Epithelial cell of proximal tubule (primary cell): ENCODE data around the gene PLCB1. TPM values are rescaled to one million over a fixed set of nuclear protein-coding genes. Genes with fewer than 3 reads are reported as not detected.

Experiments
- DNase-seq: peaks from one replicate; pipeline ENCODE4 v3.0.0-alpha.2; 2011; ENCODE audit warnings: low read depth
- H3K4me3 ChIP-seq: 2 replicates; pipeline ENCODE4 v1.5.1; 2011; ENCODE audit warnings: low read depth, mild to moderate bottlenecking, low read length
- total RNA-seq: library from RNA; depleted of rRNA; stranded (reverse); fragments of >200 nt; gene quantifications from 2 replicates; pipeline ENCODE4 v1.2.3, GENCODE V29; 2015
- TF ChIP-seq, protein P1 (sequence below): conservative IDR thresholded peaks from 2 replicates; pipeline ENCODE4 v1.5.1; 2012; ENCODE audit warnings: low read depth, mild to moderate bottlenecking, low read length

Gene PLCB1
- total RNA-seq, 1 donor from 2014 or later: 2.2 TPM

DNA sequence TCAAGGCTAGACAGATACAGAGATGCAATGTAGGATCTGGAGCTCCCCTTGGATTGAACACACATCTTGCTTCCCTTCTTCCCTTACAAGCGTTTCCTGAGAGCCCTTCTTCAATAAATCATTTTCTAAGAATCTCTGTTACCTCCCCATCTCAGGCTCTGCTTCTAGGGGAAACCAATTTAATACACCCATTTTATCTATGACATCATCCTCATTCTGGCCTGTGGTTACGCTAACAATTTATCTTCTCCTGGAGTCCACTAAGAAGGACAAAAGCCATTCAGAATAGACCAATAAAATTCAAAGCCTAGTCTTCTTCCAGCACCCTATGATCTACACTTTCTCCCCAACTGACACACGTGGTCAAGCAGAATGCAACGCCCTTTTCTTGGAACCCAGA, 390.1 kb downstream of the PLCB1 start:
- TF ChIP-seq, protein P1, sequence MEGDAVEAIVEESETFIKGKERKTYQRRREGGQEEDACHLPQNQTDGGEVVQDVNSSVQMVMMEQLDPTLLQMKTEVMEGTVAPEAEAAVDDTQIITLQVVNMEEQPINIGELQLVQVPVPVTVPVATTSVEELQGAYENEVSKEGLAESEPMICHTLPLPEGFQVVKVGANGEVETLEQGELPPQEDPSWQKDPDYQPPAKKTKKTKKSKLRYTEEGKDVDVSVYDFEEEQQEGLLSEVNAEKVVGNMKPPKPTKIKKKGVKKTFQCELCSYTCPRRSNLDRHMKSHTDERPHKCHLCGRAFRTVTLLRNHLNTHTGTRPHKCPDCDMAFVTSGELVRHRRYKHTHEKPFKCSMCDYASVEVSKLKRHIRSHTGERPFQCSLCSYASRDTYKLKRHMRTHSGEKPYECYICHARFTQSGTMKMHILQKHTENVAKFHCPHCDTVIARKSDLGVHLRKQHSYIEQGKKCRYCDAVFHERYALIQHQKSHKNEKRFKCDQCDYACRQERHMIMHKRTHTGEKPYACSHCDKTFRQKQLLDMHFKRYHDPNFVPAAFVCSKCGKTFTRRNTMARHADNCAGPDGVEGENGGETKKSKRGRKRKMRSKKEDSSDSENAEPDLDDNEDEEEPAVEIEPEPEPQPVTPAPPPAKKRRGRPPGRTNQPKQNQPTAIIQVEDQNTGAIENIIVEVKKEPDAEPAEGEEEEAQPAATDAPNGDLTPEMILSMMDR: no peak
- no peak overlapping the region for H3K4me3 ChIP-seq
- DNase-seq: no peak

DNA sequence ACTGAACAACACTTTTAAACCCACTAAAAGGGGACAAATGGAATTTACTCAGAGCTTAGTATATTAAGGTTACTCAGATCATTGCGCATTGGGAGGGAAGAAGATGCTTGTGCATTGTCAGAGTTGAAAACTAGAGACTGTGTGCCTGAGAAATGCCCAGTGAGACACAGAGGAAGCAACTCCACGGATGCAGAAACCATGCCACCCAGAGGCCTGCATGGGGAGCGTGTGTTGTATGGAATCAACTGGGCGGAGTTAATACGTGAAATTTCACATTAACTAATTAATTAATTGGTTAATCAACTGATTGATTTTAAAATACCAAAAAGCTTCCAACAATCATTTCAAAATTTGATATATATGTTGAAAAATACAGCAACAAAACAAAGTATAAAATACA, 391.6 kb downstream of the PLCB1 start:
- TF ChIP-seq, protein P1: peak; percentile 48
- DNase-seq: no peak
- H3K4me3 ChIP-seq: no peak overlapping the region

DNA sequence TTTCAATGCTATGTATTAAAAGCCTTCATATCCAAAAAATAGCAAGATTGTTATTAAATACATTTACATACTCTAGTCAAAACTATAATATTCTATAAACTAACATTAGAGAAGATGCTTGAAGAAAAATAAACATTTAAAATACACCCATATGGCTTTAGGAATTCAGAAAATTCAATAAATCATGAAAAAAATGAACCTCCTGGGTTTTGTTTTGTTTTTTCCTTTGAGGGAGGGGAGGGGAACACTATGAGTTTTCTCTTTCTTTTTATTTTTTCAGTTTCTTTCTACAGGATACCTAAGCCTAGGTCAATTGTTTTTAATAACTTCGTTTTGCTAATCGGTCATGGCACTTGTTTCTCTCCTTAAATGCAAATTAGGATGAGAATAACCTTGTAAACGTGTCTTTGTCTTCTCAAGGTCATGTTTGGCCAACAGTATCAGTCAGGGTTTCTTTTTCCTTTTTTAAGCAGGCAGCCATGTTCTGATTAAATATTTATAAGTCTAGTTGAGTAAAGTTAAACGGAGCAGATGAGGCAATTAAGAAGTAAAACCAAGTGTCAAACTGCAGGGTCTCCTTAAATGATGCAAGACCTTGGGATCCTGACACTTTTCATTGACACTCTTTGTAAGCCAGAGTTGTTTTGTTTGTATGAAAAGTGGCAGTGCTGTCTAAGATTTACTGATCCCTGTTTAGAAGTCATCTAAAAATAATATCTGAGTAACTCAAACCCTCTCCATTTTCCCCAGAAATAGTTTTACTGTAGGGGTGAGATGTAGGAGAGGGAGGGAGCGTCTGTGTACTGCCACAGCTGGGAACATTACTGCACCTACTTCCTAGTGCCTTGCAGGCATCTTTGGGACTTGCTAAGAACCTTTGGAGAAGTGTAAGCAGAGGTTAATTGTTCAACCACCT, 392.3 kb downstream of the PLCB1 start:
- DNase-seq: no peak
- TF ChIP-seq, protein P1: no peak
- H3K4me3 ChIP-seq: no peak overlapping the region

DNA sequence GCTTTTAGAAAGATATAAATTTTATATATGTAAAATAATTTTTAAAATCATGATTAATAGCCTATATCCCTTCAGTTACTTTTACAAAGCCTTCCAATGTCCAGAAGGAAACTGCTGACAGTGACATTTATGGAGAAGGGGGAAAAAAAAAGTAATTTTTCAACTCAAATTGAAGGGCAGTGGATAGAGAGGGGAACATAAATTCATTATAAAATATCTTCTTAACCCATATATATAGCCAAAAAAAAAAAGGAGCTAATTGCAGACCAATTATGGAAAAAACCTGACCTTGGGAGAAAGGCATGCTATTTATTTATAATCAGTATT, 392.9 kb downstream of the PLCB1 start:
- TF ChIP-seq, protein P1: no peak
- H3K4me3 ChIP-seq: no peak overlapping the region
- no peak for DNase-seq

DNA sequence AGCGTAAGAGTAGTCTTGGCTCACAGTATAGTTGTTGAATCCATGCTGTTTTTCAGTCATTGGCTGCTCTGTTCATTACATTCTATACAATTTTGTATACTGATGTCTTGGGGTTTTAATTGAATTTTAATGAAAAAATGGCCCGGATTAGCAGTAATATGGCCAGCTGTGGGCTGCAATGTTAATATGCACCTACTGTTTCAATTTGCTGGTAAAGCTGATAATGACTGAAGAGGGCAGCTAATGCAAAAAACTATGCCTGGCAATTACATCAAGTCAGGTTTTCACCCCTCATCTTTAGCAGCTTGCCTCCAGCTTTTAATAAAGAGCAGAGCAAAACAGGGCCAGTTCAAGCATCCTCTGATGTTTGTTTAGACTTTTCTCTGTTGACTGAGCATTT, 394.5 kb downstream of the PLCB1 start:
- DNase-seq: no peak
- no peak overlapping the region for H3K4me3 ChIP-seq
- TF ChIP-seq, protein P1: no peak

DNA sequence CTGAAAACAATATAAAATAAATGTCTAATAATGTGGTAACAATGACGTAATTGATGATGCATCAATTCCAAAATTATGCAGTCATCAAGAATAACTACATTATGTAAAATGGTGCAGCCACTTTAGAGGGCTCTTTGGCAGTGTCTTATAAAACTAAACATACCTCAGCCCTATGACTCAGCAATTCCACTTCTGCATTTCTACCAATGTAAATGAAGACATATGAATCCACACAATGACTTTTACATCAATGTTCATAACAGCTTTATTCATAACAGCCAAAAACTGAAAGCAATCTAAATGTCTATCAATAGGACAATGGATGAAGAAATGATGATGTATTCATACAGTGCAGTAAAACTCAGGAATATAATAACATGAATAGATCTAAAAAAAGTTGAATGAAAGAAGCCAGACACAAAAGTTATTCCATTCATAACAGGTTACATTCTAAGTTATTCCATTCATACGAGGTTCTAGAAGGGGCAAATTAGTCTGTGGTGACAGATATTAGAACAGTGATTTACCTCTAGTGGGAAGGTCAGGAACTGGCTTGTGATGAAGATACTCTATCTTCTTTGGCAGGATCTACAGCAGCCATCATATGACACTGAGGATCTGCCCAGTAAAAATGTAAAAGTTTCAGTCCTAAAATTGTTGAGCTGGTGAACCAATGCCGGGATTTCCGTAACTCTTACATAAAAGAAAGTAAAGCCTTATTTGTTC, 396.1 kb downstream of the PLCB1 start:
- DNase-seq: no peak
- TF ChIP-seq, protein P1: no peak
- H3K4me3 ChIP-seq: no peak overlapping the region
